Osteocyte (in vitro differentiated cells): ENCODE measurements around the gene TSGA10. TPM values are rescaled to one million over a fixed set of nuclear protein-coding genes. Genes with fewer than 3 reads are reported as not detected.
"Not testable (repeated sequence)": the region's sequence is repeated elsewhere in the genome, so short reads cannot be mapped to it uniquely, and the experiment has no call there.

Experiments used
- DNase-seq: peaks from one replicate; pipeline ENCODE4 v3.0.0; 2021; ENCODE audit warnings: mixed read lengths; ENCODE audit not compliant: unreplicated experiment; ENCODE audit errors: extremely low spot score
- H3K27ac Mint-ChIP-seq: one replicate; pipeline ENCODE4 v1.8.0; 2021; ENCODE audit warnings: mild to moderate bottlenecking, mixed read lengths; ENCODE audit not compliant: unreplicated experiment
- H3K27me3 Mint-ChIP-seq: one replicate; pipeline ENCODE4 v1.8.0; 2021; ENCODE audit warnings: mixed read lengths; ENCODE audit not compliant: unreplicated experiment
- H3K36me3 Mint-ChIP-seq: one replicate; pipeline ENCODE4 v1.8.0; 2021; ENCODE audit warnings: mixed read lengths; ENCODE audit not compliant: unreplicated experiment
- H3K4me1 Mint-ChIP-seq: one replicate; pipeline ENCODE4 v1.8.0; 2021; ENCODE audit warnings: mixed read lengths; ENCODE audit not compliant: unreplicated experiment
- H3K4me3 Mint-ChIP-seq: one replicate; pipeline ENCODE4 v1.8.0; 2021; ENCODE audit warnings: mild to moderate bottlenecking, moderate library complexity, mixed read lengths; ENCODE audit not compliant: unreplicated experiment
- H3K9me3 Mint-ChIP-seq: one replicate; pipeline ENCODE4 v1.8.0; 2021; ENCODE audit warnings: mixed read lengths; ENCODE audit not compliant: unreplicated experiment
- total RNA-seq: library from RNA; stranded (reverse); gene quantifications from 2 replicates; pipeline ENCODE4 v1.2.1, GENCODE V29; 2021
- TF ChIP-seq, protein P1 (sequence below): fragments of 200-600 bp; sonication (generic); IDR thresholded peaks from 2 replicates; pipeline ENCODE4 v1.5.0; 2021; ENCODE audit warnings: antibody characterized with exemption, mild to moderate bottlenecking, moderate library complexity

TSGA10 gene
- total RNA-seq, 1 donor from 2014 or later: 3.6 TPM

DNA sequence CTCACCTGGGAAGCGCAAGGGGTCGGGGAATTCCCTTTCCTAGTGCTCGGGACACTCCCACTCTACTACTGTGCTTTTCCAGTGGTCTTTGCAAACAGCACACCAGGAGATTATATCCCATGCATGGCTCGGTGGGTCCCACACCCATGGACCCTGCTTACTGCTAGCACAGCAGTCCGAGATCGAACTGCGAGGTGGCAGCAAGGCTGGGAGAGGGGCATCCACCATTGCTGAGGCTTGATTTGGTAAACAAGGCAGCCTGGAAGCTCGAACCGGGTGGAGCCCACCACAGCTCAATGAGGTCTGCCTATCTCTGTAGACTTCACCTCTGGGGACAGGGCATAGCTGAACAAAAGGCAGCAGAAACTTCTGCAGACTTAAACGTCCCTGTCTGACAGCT lies 154.0 kb downstream of the TSGA10 start:
- H3K36me3 Mint-ChIP-seq: no peaks in the 10 kb centered on the region
- no peaks in the 10 kb centered on the region for H3K4me1 Mint-ChIP-seq
- DNase-seq: no peak
- H3K27me3 Mint-ChIP-seq: peaks cover 16% of the 10 kb centered on the region
- TF ChIP-seq, protein P1, sequence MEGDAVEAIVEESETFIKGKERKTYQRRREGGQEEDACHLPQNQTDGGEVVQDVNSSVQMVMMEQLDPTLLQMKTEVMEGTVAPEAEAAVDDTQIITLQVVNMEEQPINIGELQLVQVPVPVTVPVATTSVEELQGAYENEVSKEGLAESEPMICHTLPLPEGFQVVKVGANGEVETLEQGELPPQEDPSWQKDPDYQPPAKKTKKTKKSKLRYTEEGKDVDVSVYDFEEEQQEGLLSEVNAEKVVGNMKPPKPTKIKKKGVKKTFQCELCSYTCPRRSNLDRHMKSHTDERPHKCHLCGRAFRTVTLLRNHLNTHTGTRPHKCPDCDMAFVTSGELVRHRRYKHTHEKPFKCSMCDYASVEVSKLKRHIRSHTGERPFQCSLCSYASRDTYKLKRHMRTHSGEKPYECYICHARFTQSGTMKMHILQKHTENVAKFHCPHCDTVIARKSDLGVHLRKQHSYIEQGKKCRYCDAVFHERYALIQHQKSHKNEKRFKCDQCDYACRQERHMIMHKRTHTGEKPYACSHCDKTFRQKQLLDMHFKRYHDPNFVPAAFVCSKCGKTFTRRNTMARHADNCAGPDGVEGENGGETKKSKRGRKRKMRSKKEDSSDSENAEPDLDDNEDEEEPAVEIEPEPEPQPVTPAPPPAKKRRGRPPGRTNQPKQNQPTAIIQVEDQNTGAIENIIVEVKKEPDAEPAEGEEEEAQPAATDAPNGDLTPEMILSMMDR: no peak
- no peak overlapping the region for H3K27ac Mint-ChIP-seq
- peaks cover 8% of the 10 kb centered on the region for H3K9me3 Mint-ChIP-seq
- H3K4me3 Mint-ChIP-seq: no peak overlapping the region

- not testable (repeated sequence) for H3K4me3 Mint-ChIP-seq, H3K27ac Mint-ChIP-seq, H3K27me3 Mint-ChIP-seq, H3K4me1 Mint-ChIP-seq, H3K36me3 Mint-ChIP-seq, DNase-seq
- peaks cover 10% of the 10 kb centered on the region for H3K9me3 Mint-ChIP-seq
Measured at GRCh38 chr2:98988695-98989094, 166.0 kb downstream of the TSGA10 start.

DNA sequence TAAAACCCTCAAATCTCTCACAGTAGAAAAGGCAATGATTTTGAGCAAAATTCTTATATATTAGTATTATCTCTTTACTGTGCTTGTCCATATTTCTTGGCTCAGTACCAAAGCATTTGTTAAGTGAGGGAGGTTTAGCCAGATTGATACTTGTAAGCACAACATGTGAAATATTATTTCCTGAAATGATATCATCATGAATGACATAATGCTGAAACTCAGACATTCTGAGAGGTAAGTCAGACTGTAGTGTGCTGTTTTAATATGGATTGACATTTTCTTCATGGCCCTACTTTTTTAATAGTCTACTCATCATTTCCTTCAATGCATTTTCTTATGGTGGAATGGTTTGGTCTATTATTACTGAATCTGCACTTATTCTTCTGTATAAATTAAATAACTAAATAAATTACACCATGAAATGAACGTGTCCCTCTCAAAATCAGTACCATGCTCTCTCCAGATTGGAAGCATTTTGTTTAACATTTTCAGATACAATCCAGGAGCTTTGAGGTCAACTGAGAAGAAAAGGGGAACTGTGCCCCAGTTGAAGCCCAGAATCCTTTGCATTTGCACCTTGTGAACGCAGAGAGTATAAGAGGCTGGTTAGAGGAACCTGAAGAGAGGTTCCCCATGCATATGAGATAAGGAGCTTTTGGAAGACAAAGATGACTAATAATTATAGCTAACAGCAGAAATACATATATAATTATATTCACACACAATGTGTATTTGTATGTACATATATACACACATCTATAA lies 168.7 kb downstream of the TSGA10 start:
- Mint-ChIP-seq H3K4me3 (no peak overlapping the region), H3K36me3 (no peaks in the 10 kb centered on the region), H3K9me3 (peaks cover 5% of the 10 kb centered on the region), H3K27me3 (peaks cover under 1% of the 10 kb centered on the region), H3K27ac (no peak overlapping the region), H3K4me1 (no peaks in the 10 kb centered on the region)
- TF ChIP-seq, protein P1: no peak
- no peak for DNase-seq

DNA sequence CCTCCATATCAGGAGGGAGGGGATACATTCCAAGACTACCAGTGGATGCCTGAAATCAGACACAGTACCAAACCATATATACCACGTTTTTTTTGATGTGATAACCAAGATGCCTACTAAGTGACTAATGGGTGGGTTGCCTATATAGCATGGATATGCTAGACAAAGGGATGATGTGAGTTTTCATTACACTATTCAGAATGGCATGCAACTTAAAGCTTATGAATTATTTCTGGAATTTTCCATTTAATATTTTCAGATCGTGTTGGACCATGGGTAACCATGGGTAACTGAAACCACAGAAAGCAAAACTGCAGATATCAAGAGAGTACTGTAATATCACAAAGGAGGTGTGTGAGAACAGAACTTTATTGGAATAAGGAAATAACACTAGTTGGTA lies 179.1 kb downstream of the TSGA10 start:
- no peak for DNase-seq
- H3K4me3 Mint-ChIP-seq: no peak overlapping the region
- no peaks in the 10 kb centered on the region for H3K4me1 Mint-ChIP-seq
- no peak overlapping the region for H3K27ac Mint-ChIP-seq
- H3K36me3 Mint-ChIP-seq: no peaks in the 10 kb centered on the region
- H3K27me3 Mint-ChIP-seq: peaks cover 15% of the 10 kb centered on the region
- TF ChIP-seq, protein P1: no peak
- peaks cover 40% of the 10 kb centered on the region for H3K9me3 Mint-ChIP-seq

GRCh38 chr2:98972582-98973167 lies 182.1 kb downstream of the TSGA10 start:
- Mint-ChIP-seq H3K9me3 (peaks cover 55% of the 10 kb centered on the region), H3K36me3 (no peaks in the 10 kb centered on the region), H3K27me3 (peaks cover 13% of the 10 kb centered on the region), H3K4me1 (no peaks in the 10 kb centered on the region), H3K27ac (no peak overlapping the region), H3K4me3 (no peak overlapping the region)
- no peak for DNase-seq
- TF ChIP-seq, protein P1: no peak
